Transverse colon (tissue), 4 donors: ENCODE measurements around the gene QRICH1. TPM values are rescaled to one million over a fixed set of nuclear protein-coding genes. Genes with fewer than 3 reads are reported as not detected.

Experiments
- DNase-seq: peaks from one replicate; pipeline ENCODE4 v3.0.0-alpha.2; 2019
- H3K27ac ChIP-seq, 4 donors: fragments of 200-600 bp; sonication (generic); 2 replicates each; pipeline ENCODE4 v1.5.1; 2016 to 2018; ENCODE audit warnings: inconsistent platforms in 4 of 4
- H3K27me3 ChIP-seq: fragments of 200-600 bp; sonication (generic); 2 replicates; pipeline ENCODE4 v1.5.1; 2017; ENCODE audit warnings: inconsistent platforms
- H3K36me3 ChIP-seq, 4 donors: fragments of 200-600 bp; sonication (generic); 2 replicates each; pipeline ENCODE4 v1.5.1; 2017 to 2019; ENCODE audit warnings: inconsistent platforms in 4 of 4
- H3K4me1 ChIP-seq, 4 donors: fragments of 200-600 bp; sonication (generic); 2 replicates each; pipeline ENCODE4 v1.5.1; 2017 to 2020; ENCODE audit warnings: inconsistent platforms in 4 of 4
- H3K4me3 ChIP-seq, 4 donors: fragments of 200-600 bp; sonication (generic); 1 replicate in 1 of 4; 2 replicates in 3 of 4; pipeline versions ENCODE4 v1.5.1 to v1.6.1; 2017 to 2019; ENCODE audit warnings: inconsistent platforms in 4 of 4
- H3K9me3 ChIP-seq, 2 donors: fragments of 200-600 bp; sonication (generic); 2 replicates each; pipeline ENCODE4 v1.5.1; 2017 to 2019; ENCODE audit warnings: inconsistent platforms in 2 of 2
- EP300 ChIP-seq: sonication (generic); formaldehyde crosslinking; IDR thresholded peaks from one replicate; pipeline ENCODE4 v1.6.1; 2017; ENCODE audit warnings: antibody characterized with exemption, low read depth
- POLR2A ChIP-seq: fragments of 450-650 bp; IDR thresholded peaks from one replicate; pipeline ENCODE4 v1.6.1; 2016; ENCODE audit warnings: antibody characterized with exemption, mild to moderate bottlenecking, moderate library complexity
- POLR2AphosphoS5 ChIP-seq, 3 donors: sonication (generic); formaldehyde crosslinking; IDR thresholded peaks; one replicate each; pipeline ENCODE4 v1.6.1; 2016; ENCODE audit warnings: antibody characterized with exemption in 3 of 3
- WGBS, 2 donors: methylation state at CpG; one replicate each; pipeline ENCODE4 v1.1.5; 2018; ENCODE audit warnings: low coverage in 1 of 2; 5-methylcytosine and 5-hydroxymethylcytosine counted together
- in situ Hi-C, 4 donors: fragments of 200-750 bp; cut with MboI; loops; one replicate each; pipeline versions ENCODE4 v1.15.0 to v1.15.1; 2017; ENCODE audit warnings: low sequenced_read_pairs in 3 of 4, low pct_ligation_motif_present in 1 of 4, low pct_unique_long_range_greater_than_20kb in 1 of 4
- intact Hi-C: fragments of 100-400 bp; cut with DNase I; formaldehyde crosslinking; loops from one replicate; pipeline ENCODE4 v1.15.1; 2023; ENCODE audit warnings: low total_unique reads
- total RNA-seq, 4 donors: library from RNA; depleted of rRNA; stranded (reverse); fragments of >200 nt; gene quantifications; one replicate each; pipeline ENCODE4 v1.1.0, GENCODE V29; 2016
- TF ChIP-seq, protein P1 (sequence below), 5 experiments: fragments of 200-600 bp in 3 of 5; fragments of 450-650 bp in 2 of 5; sonication (generic) in 3 of 5; IDR thresholded peaks; 1 replicate in 2 of 5; 2 replicates in 3 of 5; pipeline ENCODE4 v1.5.1; 2016 to 2017; ENCODE audit warnings: antibody characterized with exemption in 5 of 5, inconsistent platforms in 3 of 5, mild to moderate bottlenecking in 2 of 5, moderate library complexity in 1 of 5

The QRICH1 gene
- total RNA-seq, 4 donors from 2014 or later = 76.4 to 122 (median 84.7) TPM

DNA sequence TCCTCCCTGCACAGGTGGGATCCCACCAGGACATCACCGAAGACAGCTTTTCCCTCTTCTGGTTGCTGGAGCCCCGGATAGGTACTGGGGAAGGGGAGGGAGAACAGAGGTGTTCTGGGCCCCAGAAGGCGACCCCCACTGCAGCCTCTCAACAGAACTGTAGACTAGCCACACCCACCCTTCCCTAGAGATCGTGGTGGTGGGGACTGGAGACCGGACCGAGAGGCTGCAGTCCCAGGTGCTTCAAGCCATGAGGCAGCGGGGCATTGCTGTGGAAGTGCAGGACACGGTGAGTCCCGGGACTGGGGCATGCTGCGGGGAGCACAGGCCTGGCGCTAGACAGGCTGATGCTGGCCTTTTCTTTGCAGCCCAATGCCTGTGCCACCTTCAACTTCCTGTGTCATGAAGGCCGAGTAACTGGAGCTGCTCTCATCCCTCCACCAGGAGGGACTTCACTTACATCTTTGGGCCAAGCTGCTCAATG is 71.1 kb downstream of the QRICH1 start:
- in situ Hi-C loops (no loop called here), intact Hi-C loops (no loop called here)
- WGBS, 2 donors = 0 to 16% methylated on average over 1 to 12 of the region's 12 CpGs
- H3K27me3 ChIP-seq = no peaks in the 10 kb centered on the region
- no peaks in the 10 kb centered on the region for H3K9me3 ChIP-seq
- DNase-seq = no peak
- peak overlapping the region; percentile 70 to 93 (median 82) for H3K4me3 ChIP-seq
- H3K4me1 ChIP-seq = peaks cover 13 to 43% (median 30%) of the 10 kb centered on the region in 4 donors
- TF ChIP-seq POLR2A (no peak), EP300 (no peak), POLR2AphosphoS5 (IDR thresholded peaks at IDR 0.05) (no peak)
- TF ChIP-seq, protein P1, sequence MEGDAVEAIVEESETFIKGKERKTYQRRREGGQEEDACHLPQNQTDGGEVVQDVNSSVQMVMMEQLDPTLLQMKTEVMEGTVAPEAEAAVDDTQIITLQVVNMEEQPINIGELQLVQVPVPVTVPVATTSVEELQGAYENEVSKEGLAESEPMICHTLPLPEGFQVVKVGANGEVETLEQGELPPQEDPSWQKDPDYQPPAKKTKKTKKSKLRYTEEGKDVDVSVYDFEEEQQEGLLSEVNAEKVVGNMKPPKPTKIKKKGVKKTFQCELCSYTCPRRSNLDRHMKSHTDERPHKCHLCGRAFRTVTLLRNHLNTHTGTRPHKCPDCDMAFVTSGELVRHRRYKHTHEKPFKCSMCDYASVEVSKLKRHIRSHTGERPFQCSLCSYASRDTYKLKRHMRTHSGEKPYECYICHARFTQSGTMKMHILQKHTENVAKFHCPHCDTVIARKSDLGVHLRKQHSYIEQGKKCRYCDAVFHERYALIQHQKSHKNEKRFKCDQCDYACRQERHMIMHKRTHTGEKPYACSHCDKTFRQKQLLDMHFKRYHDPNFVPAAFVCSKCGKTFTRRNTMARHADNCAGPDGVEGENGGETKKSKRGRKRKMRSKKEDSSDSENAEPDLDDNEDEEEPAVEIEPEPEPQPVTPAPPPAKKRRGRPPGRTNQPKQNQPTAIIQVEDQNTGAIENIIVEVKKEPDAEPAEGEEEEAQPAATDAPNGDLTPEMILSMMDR (IDR thresholded peaks at IDR 0.05) = no peak
- peak overlapping the region; percentile 99 to 100 (median 100) for H3K27ac ChIP-seq
- H3K36me3 ChIP-seq = peaks cover 0 to 23% (median 0%) of the 10 kb centered on the region in 4 donors

DNA sequence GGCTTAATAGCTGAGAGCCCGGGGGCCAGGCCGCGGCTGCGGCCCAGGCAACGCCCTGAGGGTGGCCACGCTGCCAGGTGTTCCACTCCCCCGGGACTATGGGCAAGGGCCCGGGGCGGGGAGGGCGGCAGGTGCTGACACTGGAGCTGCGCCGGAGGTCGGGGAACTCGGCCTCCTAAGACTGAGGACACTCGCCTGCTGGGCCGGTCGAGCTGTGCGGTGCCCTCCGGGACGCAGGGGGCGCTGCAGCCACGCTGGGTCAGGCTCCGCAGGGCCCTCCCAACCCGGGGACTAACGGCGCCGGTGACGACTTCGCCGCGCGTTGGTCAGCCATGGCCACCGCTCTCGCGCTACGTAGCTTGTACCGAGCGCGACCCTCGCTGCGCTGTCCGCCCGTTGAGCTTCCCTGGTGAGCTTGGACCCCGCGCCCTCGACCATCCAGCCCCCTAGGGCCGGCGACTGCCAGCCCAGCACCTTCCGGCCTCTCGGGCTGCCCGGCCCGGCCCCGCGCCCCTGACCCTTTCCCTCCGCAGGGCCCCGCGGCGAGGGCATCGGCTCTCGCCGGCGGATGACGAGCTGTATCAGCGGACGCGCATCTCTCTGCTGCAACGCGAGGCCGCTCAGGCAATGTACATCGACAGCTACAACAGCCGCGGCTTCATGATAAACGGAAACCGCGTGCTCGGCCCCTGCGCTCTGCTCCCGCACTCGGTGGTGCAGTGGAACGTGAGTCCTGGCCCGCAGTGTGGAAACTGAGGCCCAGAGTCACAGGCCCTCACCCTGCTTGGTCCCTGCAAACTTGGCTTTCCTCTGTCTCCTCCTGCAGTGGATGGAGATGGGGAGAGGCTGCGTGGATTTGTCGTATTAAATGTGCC is 71.8 kb downstream of the QRICH1 start, which contains the start of gene NDUFAF3:
Gene NDUFAF3 (plus strand): TSS at position 309 of the 875 bp plus-strand sequence. CDS start 24 bp downstream, at position 333.
- 0 to 1% methylated on average over 1 to 65 of the region's 83 CpGs for WGBS, 2 donors
- TF ChIP-seq POLR2A (peak; percentile 79), EP300 (no peak), POLR2AphosphoS5 (IDR thresholded peaks at IDR 0.05) (peak; percentile 90 to 98 (median 93))
- TF ChIP-seq, protein P1 (IDR thresholded peaks at IDR 0.05) = peak; percentile 95 to 100 (median 97)
- peak within 1 kb of the TSS; percentile 70 to 93 (median 82) for H3K4me3 ChIP-seq
- peaks cover 0 to 23% (median 0%) of the 10 kb centered on the region in 4 donors for H3K36me3 ChIP-seq
- H3K4me1 ChIP-seq = peaks cover 19 to 49% (median 36%) of the 10 kb centered on the region in 4 donors
- intact Hi-C loops = no loop called here
- DNase-seq = peak; percentile 95
- H3K27me3 ChIP-seq = no peaks in the 10 kb centered on the region
- peak within 1 kb of the TSS; percentile 99 to 100 (median 100) for H3K27ac ChIP-seq
- in situ Hi-C loops = no loop called here
- H3K9me3 ChIP-seq = no peaks in the 10 kb centered on the region

GRCh38 chr3:49021213-49021812 is 72.6 kb downstream of the QRICH1 start:
- H3K9me3 ChIP-seq = no peaks in the 10 kb centered on the region
- TF ChIP-seq, protein P1 (IDR thresholded peaks at IDR 0.05) = no peak
- TF ChIP-seq POLR2AphosphoS5 (IDR thresholded peaks at IDR 0.05) (peak; percentile 99 to 100 (median 99)), EP300 (peak; percentile 92), POLR2A (peak; percentile 100)

More at GRCh38 chr3:49021213-49021812, 72.6 kb downstream of the QRICH1 start:
- H3K27ac ChIP-seq = peak overlapping the region; percentile 99 to 100 (median 100)
- WGBS, 2 donors = 1% methylated on average over 47 of the region's 60 CpGs; no CpG with 5 or more reads in 1 of the 2 donors
- H3K27me3 ChIP-seq = no peaks in the 10 kb centered on the region
- intact Hi-C loops = no loop called here
- peaks cover 0 to 23% (median 0%) of the 10 kb centered on the region in 4 donors for H3K36me3 ChIP-seq
- in situ Hi-C loops = no loop called here
- H3K4me3 ChIP-seq = peak overlapping the region; percentile 70 to 93 (median 82)
- DNase-seq = peak; percentile 100
- peaks cover 19 to 52% (median 37%) of the 10 kb centered on the region in 4 donors for H3K4me1 ChIP-seq
